ENCODE measurements around the gene EIF1. TPM values are rescaled to one million over a fixed set of nuclear protein-coding genes. Genes with fewer than 3 reads are reported as not detected.
A peak's percentile ranks its signal among the peaks of the same experiment; 100 is the strongest.

EIF1 gene
- total RNA-seq, 1 experiment from 2014 or later = 651 TPM

GRCh38 chr17:41648411-41649195, 40.1 kb upstream of the EIF1 start:
- H2BK15ac ChIP-seq (ENCODE audit: low read depth, low read length) = no peak overlapping the region
- H4K5ac ChIP-seq (ENCODE audit: insufficient read length, low read depth, low read length) = no peak overlapping the region
- peaks cover 7% of the 10 kb centered on the region for H3K23me2 ChIP-seq (ENCODE audit: insufficient read length, low read depth, low read length, poor library complexity, severe bottlenecking)
- H3K14ac ChIP-seq (ENCODE audit: insufficient read depth, low read length) = no peak overlapping the region
- H3K27ac Mint-ChIP-seq = peak overlapping the region in 1 of 3 experiments; percentile 56; a peak in 1 of 7 replicates
- H3K4me1 ChIP-seq (ENCODE audit: insufficient read depth, low read length) = no peaks in the 10 kb centered on the region
- H4K20me1 ChIP-seq (ENCODE audit: control insufficient read depth, insufficient read depth, insufficient read length) = no peaks in the 10 kb centered on the region
- H2AFZ ChIP-seq (ENCODE audit: low read length) = no peak overlapping the region
- H2BK20ac ChIP-seq (ENCODE audit: low read depth, low read length, poor library complexity, severe bottlenecking) = no peak overlapping the region
- H3K4me3 Mint-ChIP-seq = peak overlapping the region; percentile 52 to 72
- no peak overlapping the region for H3K9ac ChIP-seq (ENCODE audit: extremely low read depth, insufficient read length, low read length)
- H3K23ac ChIP-seq (ENCODE audit: insufficient read length, low read depth, low read length) = no peak overlapping the region
- no peaks in the 10 kb centered on the region for H3K9me3 ChIP-seq (ENCODE audit: control insufficient read depth, low read depth, low read length)
- no CpG with 5 or more reads among the region's 39 CpGs for WGBS (ENCODE audit: extremely low coverage, insufficient read length, low lambda C conversion rate)
- no peaks in the 10 kb centered on the region for H3K79me1 ChIP-seq (ENCODE audit: insufficient read depth, low read depth, low read length, poor library complexity, severe bottlenecking)
- H3K27me3 ChIP-seq (ENCODE audit: insufficient read depth, low read length) = no peaks in the 10 kb centered on the region
- no peak overlapping the region for H3K27ac ChIP-seq (ENCODE audit: insufficient read length, low read depth, low read length)
- H2BK12ac ChIP-seq (ENCODE audit: insufficient read length, low read depth, low read length) = no peak overlapping the region
- peaks cover 9 to 14% of the 10 kb centered on the region in 2 experiments for H3K4me1 Mint-ChIP-seq
- H3K4me2 ChIP-seq (ENCODE audit: insufficient read depth, insufficient read length, low read length) = peak overlapping the region; percentile 45
- no peak overlapping the region for H3T11ph ChIP-seq (ENCODE audit: low read length)
- no peaks in the 10 kb centered on the region for H3K79me2 ChIP-seq (ENCODE audit: insufficient read depth, low read length)
- peak; percentile 95 for DNase-seq
- H2AK5ac ChIP-seq (ENCODE audit: insufficient read length, low read length) = no peak overlapping the region
- peaks cover 3% of the 10 kb centered on the region for H3K27me3 Mint-ChIP-seq (ENCODE audit: low read depth)
- TF ChIP-seq, protein P1, sequence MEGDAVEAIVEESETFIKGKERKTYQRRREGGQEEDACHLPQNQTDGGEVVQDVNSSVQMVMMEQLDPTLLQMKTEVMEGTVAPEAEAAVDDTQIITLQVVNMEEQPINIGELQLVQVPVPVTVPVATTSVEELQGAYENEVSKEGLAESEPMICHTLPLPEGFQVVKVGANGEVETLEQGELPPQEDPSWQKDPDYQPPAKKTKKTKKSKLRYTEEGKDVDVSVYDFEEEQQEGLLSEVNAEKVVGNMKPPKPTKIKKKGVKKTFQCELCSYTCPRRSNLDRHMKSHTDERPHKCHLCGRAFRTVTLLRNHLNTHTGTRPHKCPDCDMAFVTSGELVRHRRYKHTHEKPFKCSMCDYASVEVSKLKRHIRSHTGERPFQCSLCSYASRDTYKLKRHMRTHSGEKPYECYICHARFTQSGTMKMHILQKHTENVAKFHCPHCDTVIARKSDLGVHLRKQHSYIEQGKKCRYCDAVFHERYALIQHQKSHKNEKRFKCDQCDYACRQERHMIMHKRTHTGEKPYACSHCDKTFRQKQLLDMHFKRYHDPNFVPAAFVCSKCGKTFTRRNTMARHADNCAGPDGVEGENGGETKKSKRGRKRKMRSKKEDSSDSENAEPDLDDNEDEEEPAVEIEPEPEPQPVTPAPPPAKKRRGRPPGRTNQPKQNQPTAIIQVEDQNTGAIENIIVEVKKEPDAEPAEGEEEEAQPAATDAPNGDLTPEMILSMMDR (conservative IDR thresholded peaks at IDR 0.05) = peak; percentile 95
- no peak overlapping the region for H2BK5ac ChIP-seq (ENCODE audit: insufficient read length, low read length)
- H4K8ac ChIP-seq (replicated peaks; ENCODE audit: insufficient read length, low read depth, low read length) = no peak overlapping the region
- H2BK120ac ChIP-seq (ENCODE audit: low read depth, low read length, poor library complexity, severe bottlenecking) = no peak overlapping the region
- no peak overlapping the region for H4K91ac ChIP-seq (ENCODE audit: insufficient read length, low read depth, low read length)
- no peak overlapping the region for H3K4ac ChIP-seq (ENCODE audit: low read depth, low read length)
- H3K18ac ChIP-seq (ENCODE audit: insufficient read length, low read depth, low read length) = no peak overlapping the region
- H3K9me3 Mint-ChIP-seq = no peaks in the 10 kb centered on the region
- no peaks in the 10 kb centered on the region; a peak in 1 of 7 replicates for H3K36me3 Mint-ChIP-seq (ENCODE audit: insufficient read depth in 1 of 3, low read depth in 3 of 3)
- no peak overlapping the region for H3K56ac ChIP-seq (ENCODE audit: insufficient read length, low read depth, low read length)
